ENCODE results near the gene AIRE. TPM values are rescaled to one million over a fixed set of nuclear protein-coding genes. Genes with fewer than 3 reads are reported as not detected.

The AIRE gene
- total and polyA plus RNA-seq, 4 experiments from 2014 or later: 0.32 to 2.3 TPM; not detected in 2

- Mint-ChIP-seq H3K27me3 (no peaks in the 10 kb centered on the region), H3K27ac (peak overlapping the region; percentile 57 to 94 (median 86)), H3K4me3 (peak overlapping the region; percentile 76 to 89 (median 82)), H3K36me3 (peaks cover 4 to 26% of the 10 kb centered on the region in 2 donors), H3K4me1 (peaks cover 22 to 66% (median 47%) of the 10 kb centered on the region in 4 donors), H3K9me3 (peaks cover 0 to 2% (median 0%) of the 10 kb centered on the region in 8 donors)
- H3K27me3 ChIP-seq (ENCODE audit: insufficient read depth, low read length): no peaks in the 10 kb centered on the region
- H3K9me3 ChIP-seq (ENCODE audit: control insufficient read depth in 1 of 2, low read length in 2 of 2): no peaks in the 10 kb centered on the region
- POLR2A ChIA-PET (ENCODE audit: partially characterized antibody): interaction anchor here (1.2 to 1.4 kb wide), 3 partner anchors 9 to 280 kb away, joined by 3 read pairs; no protein-coding TSS in a partner anchor
- CTCF ChIA-PET (ENCODE audit: partially characterized antibody): interaction anchor here (0.7 to 1.3 kb wide), 3 partner anchors 16 to 39 kb away, joined by 3 to 4 read pairs (median 3); no protein-coding TSS in a partner anchor
- H3K4me3 ChIP-seq (ENCODE audit: low read length in 2 of 2): no peak overlapping the region
- H3K4me1 ChIP-seq (ENCODE audit: insufficient read depth, low read length): peaks cover 55% of the 10 kb centered on the region
- no peak overlapping the region for H3K27ac ChIP-seq (ENCODE audit: low read depth, low read length)
- peaks cover 7% of the 10 kb centered on the region for H3K36me3 ChIP-seq (ENCODE audit: insufficient read depth, low read length)
- intact Hi-C loops (cut with micrococcal nuclease): no loop called here
- DNase-seq: no peak
Observed at GRCh38 chr21:44303490-44303981, 17.9 kb downstream of the AIRE start.

- Mint-ChIP-seq H3K4me3 (peak overlapping the region in 2 of 8 donors; percentile 85 to 89), H3K27me3 (no peaks in the 10 kb centered on the region), H3K9me3 (no peaks in the 10 kb centered on the region), H3K4me1 (peaks cover 20 to 61% (median 43%) of the 10 kb centered on the region in 4 donors), H3K27ac (peak overlapping the region in 5 of 7 donors; percentile 12 to 74 (median 53)), H3K36me3 (peaks cover 4 to 29% of the 10 kb centered on the region in 2 donors)
- peaks cover 7% of the 10 kb centered on the region for H3K36me3 ChIP-seq (ENCODE audit: insufficient read depth, low read length)
- no peaks in the 10 kb centered on the region for H3K9me3 ChIP-seq (ENCODE audit: control insufficient read depth in 1 of 2, low read length in 2 of 2)
- H3K27ac ChIP-seq (ENCODE audit: low read depth, low read length): no peak overlapping the region
- H3K4me1 ChIP-seq (ENCODE audit: insufficient read depth, low read length): peaks cover 51% of the 10 kb centered on the region
- POLR2A ChIA-PET (ENCODE audit: partially characterized antibody): interaction anchor here (0.9 to 1.4 kb wide), 4 partner anchors 10 to 280 kb away, joined by 3 to 4 read pairs (median 3); no protein-coding TSS in a partner anchor
- CTCF ChIA-PET (ENCODE audit: partially characterized antibody): no interaction called here
- intact Hi-C loops (cut with micrococcal nuclease): no loop called here
- no peaks in the 10 kb centered on the region for H3K27me3 ChIP-seq (ENCODE audit: insufficient read depth, low read length)
- DNase-seq: no peak
- no peak overlapping the region for H3K4me3 ChIP-seq (ENCODE audit: low read length in 2 of 2)
Observed at GRCh38 chr21:44304011-44304616, 18.4 kb downstream of the AIRE start.

- ChIA-PET POLR2A (ENCODE audit: partially characterized antibody) (interaction anchor here (0.9 kb wide), 1 partner anchor 34 kb away, joined by 4 read pairs; no protein-coding TSS in a partner anchor), CTCF (ENCODE audit: partially characterized antibody) (interaction anchor here (0.6 kb wide), 1 partner anchor 221 kb away, joined by 3 read pairs; no protein-coding TSS in a partner anchor)
- Histone ChIP-seq H3K27me3 (ENCODE audit: insufficient read depth, low read length) (no peaks in the 10 kb centered on the region), H3K36me3 (ENCODE audit: insufficient read depth, low read length) (peaks cover 7% of the 10 kb centered on the region), H3K9me3 (ENCODE audit: control insufficient read depth in 1 of 2, low read length in 2 of 2) (no peaks in the 10 kb centered on the region), H3K4me1 (ENCODE audit: insufficient read depth, low read length) (peaks cover 46% of the 10 kb centered on the region), H3K4me3 (ENCODE audit: low read length in 2 of 2) (no peak overlapping the region), H3K27ac (ENCODE audit: low read depth, low read length) (no peak overlapping the region)
- Mint-ChIP-seq H3K27ac (peak overlapping the region; percentile 53 to 90 (median 75)), H3K9me3 (no peaks in the 10 kb centered on the region), H3K36me3 (peaks cover 4 to 27% of the 10 kb centered on the region in 2 donors), H3K27me3 (no peaks in the 10 kb centered on the region), H3K4me3 (peak overlapping the region in 5 of 8 donors; percentile 21 to 71 (median 48)), H3K4me1 (peaks cover 18 to 57% (median 39%) of the 10 kb centered on the region in 4 donors)
- DNase-seq: peak in 4 of 5 donors; percentile 38 to 43 (median 41)
- intact Hi-C loops (cut with micrococcal nuclease): no loop called here
Observed at GRCh38 chr21:44304877-44305293, 19.2 kb downstream of the AIRE start.

- intact Hi-C loops (cut with micrococcal nuclease): no loop called here
Observed at GRCh38 chr21:44305691-44306090, 20.0 kb downstream of the AIRE start.

GRCh38 chr21:44306936-44307704 lies 21.4 kb downstream of the AIRE start:
- POLR2A ChIA-PET (ENCODE audit: partially characterized antibody): no interaction called here
- H3K4me1 Mint-ChIP-seq: peaks cover 21 to 46% (median 30%) of the 10 kb centered on the region in 4 donors
- Histone ChIP-seq H3K27ac (ENCODE audit: low read depth, low read length) (no peak overlapping the region), H3K36me3 (ENCODE audit: insufficient read depth, low read length) (peaks cover 25% of the 10 kb centered on the region), H3K9me3 (ENCODE audit: control insufficient read depth in 1 of 2, low read length in 2 of 2) (no peaks in the 10 kb centered on the region), H3K27me3 (ENCODE audit: insufficient read depth, low read length) (no peaks in the 10 kb centered on the region), H3K4me1 (ENCODE audit: insufficient read depth, low read length) (peaks cover 30% of the 10 kb centered on the region), H3K4me3 (ENCODE audit: low read length in 2 of 2) (no peak overlapping the region)
- H3K4me3 Mint-ChIP-seq: peak overlapping the region in 1 of 8 donors; percentile 59
- H3K9me3 Mint-ChIP-seq: no peaks in the 10 kb centered on the region
- H3K27ac Mint-ChIP-seq: peak overlapping the region in 5 of 7 donors; percentile 8 to 60 (median 36)
- CTCF ChIA-PET (ENCODE audit: partially characterized antibody): interaction anchor here (1.3 kb wide), 1 partner anchor 9 kb away, joined by 4 read pairs; no protein-coding TSS in a partner anchor
- H3K36me3 Mint-ChIP-seq: peaks cover 11 to 39% of the 10 kb centered on the region in 2 donors
- no peaks in the 10 kb centered on the region for H3K27me3 Mint-ChIP-seq
- no peak for DNase-seq
- intact Hi-C loops (cut with micrococcal nuclease): no loop called here

More at GRCh38 chr21:44305691-44306090, 20.0 kb downstream of the AIRE start:
- Mint-ChIP-seq H3K4me3 (no peak overlapping the region), H3K9me3 (no peaks in the 10 kb centered on the region), H3K27me3 (no peaks in the 10 kb centered on the region), H3K36me3 (peaks cover 4 to 27% of the 10 kb centered on the region in 2 donors), H3K27ac (no peak overlapping the region), H3K4me1 (peaks cover 18 to 56% (median 38%) of the 10 kb centered on the region in 4 donors)
- ChIA-PET POLR2A (ENCODE audit: partially characterized antibody) (no interaction called here), CTCF (ENCODE audit: partially characterized antibody) (interaction anchor here (0.6 kb wide), 1 partner anchor 222 kb away, joined by 3 read pairs; no protein-coding TSS in a partner anchor)
- DNase-seq: no peak
- H3K9me3 ChIP-seq (ENCODE audit: control insufficient read depth in 1 of 2, low read length in 2 of 2): no peaks in the 10 kb centered on the region
- H3K4me1 ChIP-seq (ENCODE audit: insufficient read depth, low read length): peaks cover 45% of the 10 kb centered on the region
- no peak overlapping the region for H3K4me3 ChIP-seq (ENCODE audit: low read length in 2 of 2)
- no peaks in the 10 kb centered on the region for H3K27me3 ChIP-seq (ENCODE audit: insufficient read depth, low read length)
- peaks cover 10% of the 10 kb centered on the region for H3K36me3 ChIP-seq (ENCODE audit: insufficient read depth, low read length)
- H3K27ac ChIP-seq (ENCODE audit: low read depth, low read length): no peak overlapping the region

GRCh38 chr21:44310628-44311507 lies 25.2 kb downstream of the AIRE start:
- peaks cover 8 to 15% (median 10%) of the 10 kb centered on the region in 4 donors for H3K4me1 Mint-ChIP-seq
- no peak overlapping the region for H3K4me3 Mint-ChIP-seq
- no peaks in the 10 kb centered on the region for H3K9me3 Mint-ChIP-seq
- Histone ChIP-seq H3K36me3 (ENCODE audit: insufficient read depth, low read length) (peaks cover 43% of the 10 kb centered on the region), H3K4me3 (ENCODE audit: low read length in 2 of 2) (no peak overlapping the region), H3K9me3 (ENCODE audit: control insufficient read depth in 1 of 2, low read length in 2 of 2) (no peaks in the 10 kb centered on the region), H3K27me3 (ENCODE audit: insufficient read depth, low read length) (no peaks in the 10 kb centered on the region), H3K27ac (ENCODE audit: low read depth, low read length) (no peak overlapping the region), H3K4me1 (ENCODE audit: insufficient read depth, low read length) (no peaks in the 10 kb centered on the region)
- H3K27me3 Mint-ChIP-seq: no peaks in the 10 kb centered on the region
- intact Hi-C loops (cut with micrococcal nuclease): no loop called here
- peaks cover 14 to 32% of the 10 kb centered on the region in 2 donors for H3K36me3 Mint-ChIP-seq
- ChIA-PET POLR2A (ENCODE audit: partially characterized antibody) (no interaction called here), CTCF (ENCODE audit: partially characterized antibody) (no interaction called here)
- no peak for DNase-seq
- H3K27ac Mint-ChIP-seq: peak overlapping the region in 5 of 7 donors; percentile 5 to 66 (median 23)

All from CD4-positive, alpha-beta memory T cell (primary cell).